Spleen (tissue), 7 donors: ENCODE results near the gene PPTC7.

Source experiments
- CTCF ChIP-seq, 11 experiments: fragments of 200-600 bp in 7 of 11; fragments of 450-650 bp in 4 of 11; sonication (generic) in 4 of 11; IDR thresholded peaks in 8 of 11; conservative IDR thresholded peaks in 3 of 11; 1 replicate in 7 of 11; 2 replicates in 4 of 11; pipeline versions ENCODE4 v1.4.0 to v1.8.0; 2016 to 2021; ENCODE audit warnings: antibody characterized with exemption in 11 of 11, inconsistent platforms in 4 of 11, mild to moderate bottlenecking in 1 of 11
- POLR2A ChIP-seq, 3 donors: fragments of 450-650 bp; IDR thresholded peaks; one replicate each; pipeline ENCODE4 v1.5.1; 2017; ENCODE audit warnings: antibody characterized with exemption in 3 of 3, mild to moderate bottlenecking in 1 of 3
- donor health status: DM: no; HTN: no; CAD: no; lungs with moderate emphysema.
- donor health status: DM: no; HTN: no; CAD: no.
- donor health status: DM: no; HTN: no; CAD: no.

GRCh38 chr12:110514363-110514762 lies 68.8 kb downstream of the PPTC7 start:
- TF ChIP-seq CTCF (IDR thresholded peaks at IDR 0.05 in 8 of 11, conservative IDR thresholded peaks at IDR 0.05 in 3 of 11) = no peak
- TF ChIP-seq POLR2A (IDR thresholded peaks at IDR 0.05) = no peak
